K562 (cell line): ENCODE measurements around the gene HEMK1.

ENCODE experiments used
- JUN ChIP-seq, 2 experiments: sonication (generic) in 1 of 2; formaldehyde crosslinking in 1 of 2; IDR thresholded peaks; 2 replicates each; pipeline versions ENCODE4 v1.6.1 to v1.8.0; 2012 to 2022; ENCODE audit warnings: borderline replicate concordance in 2 of 2, mild to moderate bottlenecking in 2 of 2, improper control_type of control experiment in 1 of 2, low read depth in 1 of 2, low read length in 1 of 2, missing genetic modification reagents in 1 of 2
- POLR2B ChIP-seq: fragments of 450-650 bp; IDR thresholded peaks from 2 replicates; pipeline ENCODE4 v1.6.1; 2018; ENCODE audit warnings: low read depth; ENCODE audit not compliant: partially characterized antibody
- POU5F1 ChIP-seq: fragments of 150-350 bp; IDR thresholded peaks from 2 replicates; pipeline ENCODE4 v1.6.1; 2014; ENCODE audit warnings: borderline replicate concordance, low read length, low read depth, mild to moderate bottlenecking; ENCODE audit not compliant: partially characterized antibody
- PREB ChIP-seq: sonication (generic); formaldehyde crosslinking; IDR thresholded peaks from 2 replicates; pipeline ENCODE4 v1.8.1; 2023; ENCODE audit warnings: mild to moderate bottlenecking, missing genetic modification reagents
- ZNF140 ChIP-seq: fragments of 250-450 bp; sonication (Bioruptor Pico); IDR thresholded peaks from 2 replicates; pipeline ENCODE4 v1.8.0; 2021; ENCODE audit warnings: moderate library complexity, mild to moderate bottlenecking, inconsistent platforms
- ZNF639 ChIP-seq, 2 experiments: fragments of 200-800 bp in 1 of 2; sonication (Bioruptor generic) in 1 of 2; sonication (generic) in 1 of 2; formaldehyde crosslinking in 1 of 2; IDR thresholded peaks in 1 of 2; conservative IDR thresholded peaks in 1 of 2; 2 replicates each; pipeline versions ENCODE4 v1.5.0 to v1.6.1; 2016 to 2020; ENCODE audit warnings: missing compliant biosample characterization in 1 of 2, missing genetic modification characterization in 1 of 2, missing genetic modification reagents in 1 of 2
- TF ChIP-seq, protein P1 (sequence below): fragments of 250-450 bp; sonication (Bioruptor Pico); IDR thresholded peaks from 2 replicates; pipeline ENCODE4 v1.4.0; 2020; ENCODE audit warnings: mild to moderate bottlenecking, moderate library complexity

- TF ChIP-seq, protein P1, sequence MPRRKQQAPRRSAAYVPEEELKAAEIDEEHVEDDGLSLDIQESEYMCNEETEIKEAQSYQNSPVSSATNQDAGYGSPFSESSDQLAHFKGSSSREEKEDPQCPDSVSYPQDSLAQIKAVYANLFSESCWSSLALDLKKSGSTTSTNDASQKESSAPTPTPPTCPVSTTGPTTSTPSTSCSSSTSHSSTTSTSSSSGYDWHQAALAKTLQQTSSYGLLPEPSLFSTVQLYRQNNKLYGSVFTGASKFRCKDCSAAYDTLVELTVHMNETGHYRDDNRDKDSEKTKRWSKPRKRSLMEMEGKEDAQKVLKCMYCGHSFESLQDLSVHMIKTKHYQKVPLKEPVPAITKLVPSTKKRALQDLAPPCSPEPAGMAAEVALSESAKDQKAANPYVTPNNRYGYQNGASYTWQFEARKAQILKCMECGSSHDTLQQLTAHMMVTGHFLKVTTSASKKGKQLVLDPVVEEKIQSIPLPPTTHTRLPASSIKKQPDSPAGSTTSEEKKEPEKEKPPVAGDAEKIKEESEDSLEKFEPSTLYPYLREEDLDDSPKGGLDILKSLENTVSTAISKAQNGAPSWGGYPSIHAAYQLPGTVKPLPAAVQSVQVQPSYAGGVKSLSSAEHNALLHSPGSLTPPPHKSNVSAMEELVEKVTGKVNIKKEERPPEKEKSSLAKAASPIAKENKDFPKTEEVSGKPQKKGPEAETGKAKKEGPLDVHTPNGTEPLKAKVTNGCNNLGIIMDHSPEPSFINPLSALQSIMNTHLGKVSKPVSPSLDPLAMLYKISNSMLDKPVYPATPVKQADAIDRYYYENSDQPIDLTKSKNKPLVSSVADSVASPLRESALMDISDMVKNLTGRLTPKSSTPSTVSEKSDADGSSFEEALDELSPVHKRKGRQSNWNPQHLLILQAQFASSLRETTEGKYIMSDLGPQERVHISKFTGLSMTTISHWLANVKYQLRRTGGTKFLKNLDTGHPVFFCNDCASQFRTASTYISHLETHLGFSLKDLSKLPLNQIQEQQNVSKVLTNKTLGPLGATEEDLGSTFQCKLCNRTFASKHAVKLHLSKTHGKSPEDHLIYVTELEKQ (CRISPR knock-in tag), result no peak
- TF ChIP-seq ZNF140 (no peak), ZNF639 (CRISPR knock-in tag; conservative IDR thresholded peaks at IDR 0.05 in 1 of 2, IDR thresholded peaks at IDR 0.05 in 1 of 2) (no peak), POLR2B (no peak), POU5F1 (no peak), PREB (CRISPR knock-in tag) (no peak), JUN (IDR thresholded peaks at IDR 0.05; ENCODE audit: borderline replicate concordance, low read depth, low read length) (no peak), JUN (CRISPR knock-in tag; IDR thresholded peaks at IDR 0.05; ENCODE audit: borderline replicate concordance) (no peak)
Observed at GRCh38 chr3:50551681-50552435, 17.5 kb upstream of the HEMK1 start.
